Measurements from ENCODE around the gene CBX5.
A peak's percentile ranks its signal among the peaks of the same experiment; 100 is the strongest.

The CBX5 gene

GRCh38 chr12:54207539-54208294 lies 72.2 kb downstream of the CBX5 start:
- H4K20me1 ChIP-seq (ENCODE audit: insufficient read depth), result no peaks in the 10 kb centered on the region
- no peaks in the 10 kb centered on the region for H3K79me2 ChIP-seq (ENCODE audit: insufficient read depth, low read depth)
- H3K4me1 ChIP-seq (ENCODE audit: low read depth, poor library complexity, severe bottlenecking), result peaks cover 4% of the 10 kb centered on the region
- peaks cover 98% of the 10 kb centered on the region for H3K27me3 ChIP-seq (ENCODE audit: insufficient read depth, low read depth)
- H3K27ac ChIP-seq, result no peak overlapping the region
- no peak overlapping the region for H3K4me3 ChIP-seq (IDR thresholded peaks at IDR 0.05; ENCODE audit: insufficient read depth, low read depth, low read length)
- no peaks in the 10 kb centered on the region for H3K36me3 ChIP-seq (ENCODE audit: insufficient read depth)
- peak; percentile 100 for TF ChIP-seq CTCF (conservative IDR thresholded peaks at IDR 0.05; ENCODE audit: low read depth, low read length)
- no peak overlapping the region; the same call in 1 of the 2 replicates for H3K4me2 ChIP-seq
- H2AFZ ChIP-seq (ENCODE audit: low read depth), result peak overlapping the region; percentile 4; the same call in 1 of the 2 replicates
- H3K9ac ChIP-seq, result no peak overlapping the region

GRCh38 chr12:54206791-54207190 lies 73.1 kb downstream of the CBX5 start:
- H3K79me2 ChIP-seq (ENCODE audit: insufficient read depth, low read depth), result no peaks in the 10 kb centered on the region
- no peak for TF ChIP-seq CTCF (conservative IDR thresholded peaks at IDR 0.05; ENCODE audit: low read depth, low read length)
- no peak overlapping the region for H3K4me3 ChIP-seq (IDR thresholded peaks at IDR 0.05; ENCODE audit: insufficient read depth, low read depth, low read length)
- H3K27ac ChIP-seq, result no peak overlapping the region
- H3K4me2 ChIP-seq, result no peak overlapping the region
- peaks cover 98% of the 10 kb centered on the region for H3K27me3 ChIP-seq (ENCODE audit: insufficient read depth, low read depth)
- H3K9ac ChIP-seq, result no peak overlapping the region
- no peak overlapping the region for H2AFZ ChIP-seq (ENCODE audit: low read depth)
- no peaks in the 10 kb centered on the region for H3K36me3 ChIP-seq (ENCODE audit: insufficient read depth)
- peaks cover 4% of the 10 kb centered on the region for H3K4me1 ChIP-seq (ENCODE audit: low read depth, poor library complexity, severe bottlenecking)
- no peaks in the 10 kb centered on the region for H4K20me1 ChIP-seq (ENCODE audit: insufficient read depth)

GRCh38 chr12:54204316-54204715 lies 75.6 kb downstream of the CBX5 start:
- H3K4me1 ChIP-seq (ENCODE audit: low read depth, poor library complexity, severe bottlenecking), result peaks cover 4% of the 10 kb centered on the region

GRCh38 chr12:54201001-54201794 lies 78.7 kb downstream of the CBX5 start:
- Histone ChIP-seq H4K20me1 (ENCODE audit: insufficient read depth) (no peaks in the 10 kb centered on the region), H3K79me2 (ENCODE audit: insufficient read depth, low read depth) (no peaks in the 10 kb centered on the region), H3K36me3 (ENCODE audit: insufficient read depth) (no peaks in the 10 kb centered on the region), H3K27ac (no peak overlapping the region), H3K9ac (no peak overlapping the region), H3K4me2 (no peak overlapping the region; the same call in 1 of the 2 replicates), H3K4me3 (IDR thresholded peaks at IDR 0.05; ENCODE audit: insufficient read depth, low read depth, low read length) (no peak overlapping the region), H2AFZ (ENCODE audit: low read depth) (no peak overlapping the region), H3K27me3 (ENCODE audit: insufficient read depth, low read depth) (peaks cover 99% of the 10 kb centered on the region), H3K4me1 (ENCODE audit: low read depth, poor library complexity, severe bottlenecking) (peaks cover under 1% of the 10 kb centered on the region)
- peak; percentile 100 for TF ChIP-seq CTCF (conservative IDR thresholded peaks at IDR 0.05; ENCODE audit: low read depth, low read length)

More at GRCh38 chr12:54204316-54204715, 75.6 kb downstream of the CBX5 start:
- Histone ChIP-seq H3K4me3 (IDR thresholded peaks at IDR 0.05; ENCODE audit: insufficient read depth, low read depth, low read length) (no peak overlapping the region), H3K9ac (no peak overlapping the region), H3K36me3 (ENCODE audit: insufficient read depth) (no peaks in the 10 kb centered on the region), H3K4me2 (no peak overlapping the region), H3K79me2 (ENCODE audit: insufficient read depth, low read depth) (no peaks in the 10 kb centered on the region), H3K27ac (no peak overlapping the region), H2AFZ (ENCODE audit: low read depth) (no peak overlapping the region), H3K27me3 (ENCODE audit: insufficient read depth, low read depth) (peaks cover 98% of the 10 kb centered on the region), H4K20me1 (ENCODE audit: insufficient read depth) (no peaks in the 10 kb centered on the region)
- TF ChIP-seq CTCF (conservative IDR thresholded peaks at IDR 0.05; ENCODE audit: low read depth, low read length), result no peak
